NCI-H2227 (cell line): Measurements from ENCODE around the gene ARHGAP26.
"Not testable (repeated sequence)": the region's sequence is repeated elsewhere in the genome, so short reads cannot be mapped to it uniquely, and the experiment has no call there.

ENCODE experiments used
- DNase-seq: peaks from one replicate; lab custom pipeline; 2025; ENCODE audit not compliant: unreplicated experiment; lab: John Stamatoyannopoulos, UW

Gene ARHGAP26

DNA sequence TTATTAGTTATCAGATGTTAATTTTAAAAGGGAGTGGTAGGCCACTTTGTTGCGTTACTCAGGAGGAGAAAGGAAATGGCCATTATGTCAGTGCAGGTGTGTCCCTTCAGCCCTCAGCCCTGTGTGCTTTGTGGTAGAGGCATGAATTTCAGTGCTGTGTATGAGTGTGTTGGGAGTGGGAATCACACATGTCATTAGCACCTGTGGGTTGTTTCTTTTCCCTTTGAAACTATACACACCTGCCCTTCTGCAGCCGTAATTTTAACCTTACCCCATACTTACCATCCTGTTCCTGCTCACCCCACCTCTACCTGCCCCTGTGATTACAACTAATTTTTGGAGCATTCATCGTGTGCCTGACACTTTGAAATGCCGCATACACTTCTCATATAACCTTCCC is 156.4 kb downstream of the ARHGAP26 start:
- DNase-seq, result no peak

DNA sequence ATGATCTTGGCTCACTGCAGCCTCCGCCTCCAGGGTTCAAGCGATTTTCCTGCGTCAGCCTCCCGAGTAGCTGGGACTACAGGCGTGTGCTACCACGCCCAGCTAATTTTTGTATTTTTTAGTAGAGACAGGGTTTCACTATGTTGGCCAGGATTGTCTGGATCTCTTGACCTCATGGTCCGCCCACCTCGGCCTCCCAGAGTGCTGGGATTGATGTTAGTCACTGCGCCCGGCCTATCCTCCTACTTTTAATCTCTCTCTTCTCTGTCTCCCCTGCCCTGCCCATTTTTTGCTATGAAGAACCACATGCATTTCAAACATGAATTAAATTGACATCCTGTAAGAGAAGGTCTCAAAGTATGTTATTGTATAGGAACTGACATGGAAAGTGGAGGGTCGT is 158.8 kb downstream of the ARHGAP26 start:
- not testable (repeated sequence) for DNase-seq

GRCh38 chr5:142929587-142929986 is 159.4 kb downstream of the ARHGAP26 start:
- no peak for DNase-seq

- no peak for DNase-seq
Measured at GRCh38 chr5:142930395-142931110, 160.4 kb downstream of the ARHGAP26 start.

- no peak for DNase-seq
Measured at GRCh38 chr5:142931896-142932686, 161.9 kb downstream of the ARHGAP26 start.

DNA sequence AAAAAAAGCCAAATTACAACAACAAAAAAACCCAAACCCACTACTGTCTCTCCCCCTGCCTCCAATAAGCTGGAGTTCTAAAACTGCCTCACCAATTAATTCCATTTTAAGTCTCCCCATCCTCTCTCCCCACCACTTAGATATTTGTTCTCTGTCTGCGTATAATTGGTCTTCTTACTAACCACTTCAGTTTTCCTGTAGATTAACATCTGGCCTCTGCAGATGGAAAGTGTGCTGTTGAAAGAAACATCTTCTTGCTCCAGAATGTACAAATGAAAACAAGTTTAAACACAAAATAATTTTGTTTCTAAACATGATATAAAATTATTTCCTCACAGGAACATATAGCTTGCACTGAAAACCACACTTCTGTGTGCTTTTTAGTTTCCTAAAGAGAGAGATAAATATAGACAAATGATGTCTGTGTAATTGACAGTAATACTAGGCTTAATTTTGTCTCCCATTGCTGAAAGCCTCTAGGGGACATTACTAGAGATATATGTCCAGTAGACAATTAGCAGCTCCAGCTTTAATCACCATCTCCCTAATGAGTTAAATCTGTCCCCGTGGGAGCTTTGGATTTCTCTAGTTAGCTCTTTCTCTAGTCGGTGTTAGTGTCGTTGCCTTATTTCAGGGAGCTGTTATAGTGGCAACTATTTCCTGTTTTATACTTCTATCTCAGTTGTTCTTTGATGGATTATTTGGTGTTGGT is 164.0 kb downstream of the ARHGAP26 start:
- no peak for DNase-seq

DNA sequence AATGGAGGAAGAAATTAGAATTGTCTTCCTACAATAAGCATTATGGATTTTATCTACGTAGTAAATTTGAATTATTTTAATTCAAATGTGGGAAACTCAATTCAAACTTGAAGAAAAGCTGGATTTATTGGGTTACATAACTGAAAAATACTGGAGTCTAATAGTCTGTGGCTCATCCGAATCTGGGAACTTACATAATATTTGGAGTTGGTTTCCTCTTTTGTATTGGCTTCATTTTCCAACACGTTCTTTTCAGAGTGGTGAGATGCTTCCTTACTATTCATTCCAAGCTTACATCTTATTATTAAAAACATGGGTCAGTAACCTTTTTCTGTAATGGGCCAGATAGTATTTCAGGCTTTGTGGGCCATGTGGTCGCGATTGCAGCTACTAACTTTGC is 164.8 kb downstream of the ARHGAP26 start:
- no peak for DNase-seq

DNA sequence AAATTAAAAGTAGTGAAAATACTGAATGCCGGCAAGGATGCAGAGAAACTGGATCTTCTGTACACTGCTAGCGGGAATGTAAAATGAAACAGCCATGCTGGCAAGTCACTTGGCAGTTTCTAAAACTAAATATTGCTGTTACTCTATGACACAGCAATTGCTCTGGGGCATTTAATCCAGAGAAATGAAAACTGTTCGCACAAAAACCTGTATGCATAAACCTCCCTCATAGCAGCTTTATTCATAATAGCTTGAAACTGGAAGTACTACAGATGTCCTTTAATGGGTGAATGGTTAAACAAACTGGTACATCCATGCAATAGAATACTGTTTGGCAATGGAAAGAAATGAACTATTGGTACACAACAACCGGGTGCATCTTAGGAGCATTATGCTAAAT is 167.2 kb downstream of the ARHGAP26 start:
- DNase-seq, result no peak

- no peak for DNase-seq
Measured at GRCh38 chr5:142938266-142938880, 168.2 kb downstream of the ARHGAP26 start.

- DNase-seq, result no peak
Measured at GRCh38 chr5:142939006-142939405, 168.8 kb downstream of the ARHGAP26 start.

GRCh38 chr5:142939884-142940283 is 169.7 kb downstream of the ARHGAP26 start:
- DNase-seq, result no peak

GRCh38 chr5:142941245-142941644 is 171.1 kb downstream of the ARHGAP26 start:
- no peak for DNase-seq

- DNase-seq, result no peak
Measured at GRCh38 chr5:142942901-142943300, 172.7 kb downstream of the ARHGAP26 start.

DNA sequence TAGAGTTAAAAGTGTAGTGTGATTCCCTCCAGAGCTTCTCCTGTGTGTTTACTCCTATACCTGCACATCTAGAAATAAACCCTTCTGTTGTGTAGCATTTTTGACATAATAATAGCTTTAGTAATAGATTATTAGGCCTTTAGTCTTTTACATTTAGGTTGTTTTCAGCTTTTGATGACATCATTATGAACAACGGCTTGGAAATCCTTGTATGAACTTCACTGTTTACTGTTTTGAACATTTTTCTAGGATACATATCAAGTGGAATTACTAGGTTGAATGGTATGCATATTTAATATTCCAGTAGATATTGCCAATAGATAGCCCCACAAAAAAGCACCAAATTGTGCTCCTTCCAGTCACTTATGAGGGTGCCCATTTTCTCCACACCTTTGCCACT is 174.0 kb downstream of the ARHGAP26 start:
- DNase-seq, result no peak

- DNase-seq, result no peak
Measured at GRCh38 chr5:142945321-142945720, 175.1 kb downstream of the ARHGAP26 start.

DNA sequence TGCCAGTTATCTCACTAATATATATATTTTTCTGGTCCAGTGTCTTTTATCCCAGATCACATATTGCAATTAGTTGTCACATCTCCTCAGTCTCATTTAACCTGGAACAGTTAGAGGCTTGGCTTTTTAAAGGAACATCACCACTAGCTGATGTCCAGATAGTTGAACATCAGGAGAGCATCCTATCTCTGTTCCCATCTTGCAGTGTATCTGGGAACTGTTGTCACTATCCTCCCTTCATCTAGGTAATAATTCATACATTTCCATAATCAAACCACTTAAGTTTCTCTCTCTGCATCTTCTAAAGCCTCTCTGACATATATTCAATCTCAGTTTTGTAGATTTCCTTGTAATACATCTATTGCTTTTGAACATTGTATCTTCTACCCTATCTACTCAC is 175.7 kb downstream of the ARHGAP26 start:
- no peak for DNase-seq

- DNase-seq, result no peak
Measured at GRCh38 chr5:142946547-142947426, 176.6 kb downstream of the ARHGAP26 start.

- DNase-seq, result no peak
Measured at GRCh38 chr5:142947427-142947709, 177.2 kb downstream of the ARHGAP26 start.

GRCh38 chr5:142952229-142952628 is 182.1 kb downstream of the ARHGAP26 start:
- DNase-seq, result no peak

DNA sequence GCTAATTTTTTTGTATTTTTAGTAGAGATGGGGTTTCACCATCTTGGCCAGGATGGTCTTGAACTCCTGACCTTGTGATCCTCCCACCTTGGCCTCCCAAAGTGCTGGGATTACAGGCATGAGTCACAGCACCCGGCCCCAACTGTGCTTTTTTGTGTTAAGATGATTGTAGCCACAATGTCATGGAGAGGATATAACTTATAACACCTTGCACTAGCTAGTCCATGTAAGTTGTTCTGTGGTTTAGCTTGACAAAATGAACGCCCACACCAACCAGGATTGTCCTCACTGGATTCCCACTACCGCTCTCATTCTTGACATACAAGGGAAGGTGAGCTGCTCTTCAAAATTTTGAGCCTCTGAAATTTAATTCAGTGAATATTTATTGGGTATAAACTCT is 182.7 kb downstream of the ARHGAP26 start:
- not testable (repeated sequence) for DNase-seq

- DNase-seq, result no peak
Measured at GRCh38 chr5:142954455-142954854, 184.3 kb downstream of the ARHGAP26 start.
